DND-41 (cell line): ENCODE results near the gene P4HB.

Experiments
- ATAC-seq: fragments of 200-7000 bp; cut with Tn5 transposase; 3 replicates; pipeline ENCODE4 v1.9.1; 2021; ENCODE audit warnings: low read depth; ENCODE audit not compliant: insufficient read depth
- DNase-seq: peaks from one replicate; pipeline ENCODE4 v3.0.0-alpha.2; 2020
- H2AFZ ChIP-seq: 2 replicates; pipeline ENCODE4 v1.6.0; 2012; ENCODE audit warnings: low read depth, low read length
- H3K27ac ChIP-seq: 2 replicates; pipeline ENCODE4 v1.5.1; 2012; ENCODE audit warnings: low read length, inconsistent platforms
- H3K27me3 ChIP-seq: fragments of 200-600 bp; sonication (generic); 2 replicates; pipeline ENCODE4 v1.6.0; 2012; ENCODE audit warnings: low read length, mild to moderate bottlenecking, inconsistent platforms; ENCODE audit not compliant: insufficient read depth, poor library complexity
- H3K36me3 ChIP-seq: 2 replicates; pipeline ENCODE4 v1.5.1; 2012; ENCODE audit warnings: low read length, inconsistent platforms; ENCODE audit not compliant: insufficient read depth
- H3K4me1 ChIP-seq: 2 replicates; pipeline ENCODE4 v1.5.1; 2012; ENCODE audit warnings: mild to moderate bottlenecking, low read length; ENCODE audit not compliant: insufficient read depth
- H3K4me2 ChIP-seq: 2 replicates; pipeline ENCODE4 v1.6.0; 2012; ENCODE audit warnings: mild to moderate bottlenecking, moderate library complexity, low read length, inconsistent platforms; ENCODE audit not compliant: insufficient read depth
- H3K4me3 ChIP-seq, 2 experiments: fragments of 200-600 bp in 1 of 2; shearing (Covaris generic) in 1 of 2; 2 replicates each; pipeline ENCODE4 v1.5.1; 2012 to 2016; ENCODE audit warnings: inconsistent platforms in 2 of 2, low read length in 2 of 2, mild to moderate bottlenecking in 2 of 2, low read depth in 1 of 2, moderate library complexity in 1 of 2
- H3K79me2 ChIP-seq: 2 replicates; pipeline ENCODE4 v1.6.0; 2012; ENCODE audit warnings: low read length, inconsistent platforms; ENCODE audit not compliant: insufficient read depth
- H3K9ac ChIP-seq: 2 replicates; pipeline ENCODE4 v1.6.0; 2012; ENCODE audit warnings: low read depth, mild to moderate bottlenecking, inconsistent platforms, low read length, moderate library complexity
- H3K9me3 ChIP-seq: 2 replicates; pipeline ENCODE4 v1.5.1; 2012; ENCODE audit warnings: low read length, moderate library complexity, mild to moderate bottlenecking, inconsistent platforms; ENCODE audit not compliant: insufficient read depth, severe bottlenecking
- H4K20me1 ChIP-seq: 2 replicates; pipeline ENCODE4 v1.6.0; 2012; ENCODE audit warnings: low read length; ENCODE audit not compliant: insufficient read depth
- CTCF ChIP-seq: IDR thresholded peaks from 2 replicates; pipeline ENCODE4 v1.5.1; 2012; ENCODE audit warnings: borderline replicate concordance, low read length, moderate library complexity, mild to moderate bottlenecking; ENCODE audit not compliant: poor library complexity, severe bottlenecking; ENCODE audit errors: extremely low read depth
- EZH2 ChIP-seq: IDR thresholded peaks from 3 replicates; pipeline ENCODE4 v1.6.1; 2012; ENCODE audit warnings: borderline replicate concordance, low read depth, mild to moderate bottlenecking, moderate library complexity, low read length, inconsistent platforms; ENCODE audit not compliant: severe bottlenecking

The P4HB gene

GRCh38 chr17:81888105-81888987 is 28.0 kb upstream of the P4HB start:
- Histone ChIP-seq H2AFZ (no peak overlapping the region), H3K4me2 (peak overlapping the region; percentile 94), H3K27me3 (no peaks in the 10 kb centered on the region), H3K79me2 (peaks cover 89% of the 10 kb centered on the region), H4K20me1 (peaks cover 67% of the 10 kb centered on the region), H3K27ac (no peak overlapping the region), H3K9ac (no peak overlapping the region; the same call in 1 of the 2 replicates), H3K4me3 (no peak overlapping the region), H3K36me3 (peaks cover 72% of the 10 kb centered on the region), H3K9me3 (no peaks in the 10 kb centered on the region), H3K4me1 (peaks cover 46% of the 10 kb centered on the region)
- TF ChIP-seq EZH2, result no peak
- no peak for TF ChIP-seq CTCF
- ATAC-seq, result no peak
- no peak for DNase-seq

GRCh38 chr17:81885869-81886548 is 25.7 kb upstream of the P4HB start:
- DNase-seq, result no peak

GRCh38 chr17:81885454-81885853 is 25.1 kb upstream of the P4HB start:
- H4K20me1 ChIP-seq, result peaks cover 62% of the 10 kb centered on the region
- H3K79me2 ChIP-seq, result peaks cover 69% of the 10 kb centered on the region
- TF ChIP-seq EZH2 (no peak), CTCF (no peak)
- 0 out of 3 replicates have a peak, but pooled peaks have one; percentile 17 for ATAC-seq
- no peaks in the 10 kb centered on the region for H3K9me3 ChIP-seq
- no peak overlapping the region; the same call in 1 of the 2 replicates for H3K4me2 ChIP-seq
- no peak overlapping the region for H3K4me3 ChIP-seq
- no peak overlapping the region for H2AFZ ChIP-seq
- H3K27ac ChIP-seq, result no peak overlapping the region
- DNase-seq, result no peak
- H3K4me1 ChIP-seq, result peaks cover 34% of the 10 kb centered on the region
- peaks cover 87% of the 10 kb centered on the region for H3K36me3 ChIP-seq
- no peaks in the 10 kb centered on the region for H3K27me3 ChIP-seq
- H3K9ac ChIP-seq, result no peak overlapping the region

More at GRCh38 chr17:81885869-81886548, 25.7 kb upstream of the P4HB start:
- peaks cover 87% of the 10 kb centered on the region for H3K36me3 ChIP-seq
- H3K4me1 ChIP-seq, result peaks cover 35% of the 10 kb centered on the region
- H3K9me3 ChIP-seq, result no peaks in the 10 kb centered on the region
- H3K4me3 ChIP-seq, result no peak overlapping the region
- no peak overlapping the region; the same call in 1 of the 2 replicates for H3K4me2 ChIP-seq
- no peak overlapping the region for H3K9ac ChIP-seq
- peak; percentile 14; the same call in 1 of the 3 replicates for ATAC-seq
- H3K27ac ChIP-seq, result no peak overlapping the region
- H3K27me3 ChIP-seq, result no peaks in the 10 kb centered on the region
- TF ChIP-seq CTCF, result no peak
- TF ChIP-seq EZH2, result no peak
- peaks cover 74% of the 10 kb centered on the region for H3K79me2 ChIP-seq
- no peak overlapping the region for H2AFZ ChIP-seq
- H4K20me1 ChIP-seq, result peaks cover 67% of the 10 kb centered on the region
